GM12864 (cell line): ENCODE data around the gene CTIF.

Experiments
- DNase-seq: peaks from one replicate; pipeline ENCODE4 v3.0.0-alpha.2; 2011; ENCODE audit warnings: low read depth
- H3K4me3 ChIP-seq: 2 replicates; pipeline ENCODE4 v1.5.1; 2011; ENCODE audit warnings: mild to moderate bottlenecking, low read depth, low read length, control low read depth
- TF ChIP-seq, protein P1 (sequence below): IDR thresholded peaks from 2 replicates; pipeline ENCODE4 v1.5.1; 2011; ENCODE audit warnings: low read depth, mild to moderate bottlenecking, moderate library complexity, low read length, control low read depth, inconsistent platforms; ENCODE audit errors: missing control alignments

Gene CTIF

DNA sequence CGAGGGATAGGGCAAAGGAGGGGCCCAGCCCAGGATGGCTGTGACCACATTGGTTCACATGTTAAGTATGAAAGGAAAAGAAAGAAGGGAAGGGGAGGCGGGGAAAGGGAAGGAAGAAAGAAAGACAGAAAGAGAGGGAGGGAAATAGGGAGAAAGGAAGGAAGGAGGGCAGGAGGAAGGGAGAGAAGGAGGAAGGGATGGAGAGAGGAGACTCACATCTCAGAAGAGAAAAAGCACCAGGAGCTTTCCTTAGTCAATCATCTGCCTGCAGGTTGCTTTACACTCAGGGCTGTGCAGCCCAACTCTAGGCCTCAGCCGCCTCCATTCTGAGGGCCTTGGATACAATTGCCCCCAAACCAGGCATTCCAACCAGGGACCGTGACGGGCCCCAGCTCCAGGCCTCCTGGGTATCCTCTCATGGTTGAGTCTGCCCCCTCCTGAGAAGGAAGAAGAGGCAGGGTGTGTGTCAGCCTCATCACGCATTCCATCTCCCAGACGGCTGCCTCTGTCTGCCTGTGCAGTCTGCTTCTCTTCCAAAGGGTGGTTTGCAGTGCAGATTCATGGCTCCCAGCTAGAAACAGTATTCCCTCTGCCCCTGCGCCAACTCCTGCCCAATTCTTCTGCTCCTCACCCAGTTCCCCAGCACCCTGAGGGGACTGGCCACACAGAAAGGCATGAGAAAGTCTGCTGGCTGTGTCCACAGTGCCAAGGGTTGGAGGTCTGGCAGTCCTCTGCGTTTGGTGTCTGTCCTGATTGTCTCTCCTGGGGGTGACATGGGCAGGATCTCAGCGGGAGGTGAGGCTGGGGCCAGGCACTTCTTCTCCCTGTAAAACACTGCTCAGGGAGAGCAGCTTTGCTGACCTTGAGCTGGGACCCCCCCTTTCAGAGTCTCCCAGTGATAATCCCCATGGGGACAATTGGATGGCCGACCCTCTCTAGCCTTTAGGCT, 248.6 kb downstream of the CTIF start:
- H3K4me3 ChIP-seq: no peak overlapping the region
- no peak for DNase-seq
- TF ChIP-seq, protein P1, sequence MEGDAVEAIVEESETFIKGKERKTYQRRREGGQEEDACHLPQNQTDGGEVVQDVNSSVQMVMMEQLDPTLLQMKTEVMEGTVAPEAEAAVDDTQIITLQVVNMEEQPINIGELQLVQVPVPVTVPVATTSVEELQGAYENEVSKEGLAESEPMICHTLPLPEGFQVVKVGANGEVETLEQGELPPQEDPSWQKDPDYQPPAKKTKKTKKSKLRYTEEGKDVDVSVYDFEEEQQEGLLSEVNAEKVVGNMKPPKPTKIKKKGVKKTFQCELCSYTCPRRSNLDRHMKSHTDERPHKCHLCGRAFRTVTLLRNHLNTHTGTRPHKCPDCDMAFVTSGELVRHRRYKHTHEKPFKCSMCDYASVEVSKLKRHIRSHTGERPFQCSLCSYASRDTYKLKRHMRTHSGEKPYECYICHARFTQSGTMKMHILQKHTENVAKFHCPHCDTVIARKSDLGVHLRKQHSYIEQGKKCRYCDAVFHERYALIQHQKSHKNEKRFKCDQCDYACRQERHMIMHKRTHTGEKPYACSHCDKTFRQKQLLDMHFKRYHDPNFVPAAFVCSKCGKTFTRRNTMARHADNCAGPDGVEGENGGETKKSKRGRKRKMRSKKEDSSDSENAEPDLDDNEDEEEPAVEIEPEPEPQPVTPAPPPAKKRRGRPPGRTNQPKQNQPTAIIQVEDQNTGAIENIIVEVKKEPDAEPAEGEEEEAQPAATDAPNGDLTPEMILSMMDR: no peak

GRCh38 chr18:48788373-48788772, 249.5 kb downstream of the CTIF start:
- DNase-seq: no peak
- TF ChIP-seq, protein P1: no peak
- no peak overlapping the region for H3K4me3 ChIP-seq

DNA sequence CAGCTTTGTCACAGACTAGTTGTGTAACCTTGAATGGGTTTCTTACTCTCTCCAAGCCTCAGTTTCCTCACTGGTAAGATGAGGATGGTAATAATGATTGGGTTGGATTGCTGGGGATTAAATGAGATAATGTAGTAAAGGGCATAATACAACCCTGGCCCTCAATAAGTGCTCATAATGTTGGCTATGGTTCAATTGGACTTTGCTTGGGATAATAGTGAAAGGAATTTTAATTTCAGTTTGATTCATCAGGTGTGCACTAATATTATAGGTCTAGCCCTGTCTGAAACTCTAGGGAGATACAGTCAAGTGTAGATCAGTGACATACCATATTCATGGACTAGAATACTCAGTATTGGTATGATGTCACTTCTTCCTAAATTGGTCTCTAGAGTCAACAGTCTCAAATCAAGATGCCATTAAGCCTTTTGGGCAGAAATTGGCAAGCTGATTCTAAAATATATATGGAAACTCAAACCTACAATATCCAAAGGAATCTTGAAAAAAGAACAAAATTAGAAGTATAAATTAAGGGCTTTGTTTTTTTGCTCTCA, 250.5 kb downstream of the CTIF start:
- no peak overlapping the region for H3K4me3 ChIP-seq
- TF ChIP-seq, protein P1: no peak
- DNase-seq: no peak

GRCh38 chr18:48790226-48790863, 251.5 kb downstream of the CTIF start:
- no peak for DNase-seq
- TF ChIP-seq, protein P1: no peak
- H3K4me3 ChIP-seq: no peak overlapping the region

GRCh38 chr18:48790869-48791635, 252.2 kb downstream of the CTIF start:
- H3K4me3 ChIP-seq: no peak overlapping the region
- TF ChIP-seq, protein P1: no peak
- DNase-seq: no peak

- H3K4me3 ChIP-seq: no peak overlapping the region
- DNase-seq: no peak
- TF ChIP-seq, protein P1: no peak
Measured at GRCh38 chr18:48791636-48792105, 252.8 kb downstream of the CTIF start.
